Gastroesophageal sphincter (tissue), 4 donors: ENCODE results near the gene ATP6V0A4. TPM values are rescaled to one million over a fixed set of nuclear protein-coding genes. Genes with fewer than 3 reads are reported as not detected.
"Not testable (repeated sequence)": the region's sequence is repeated elsewhere in the genome, so short reads cannot be mapped to it uniquely, and the experiment has no call there.

Experiments used
- ATAC-seq: fragments of 150-250 bp; one replicate; pipeline ENCODE4 v1.9.1; 2016; ENCODE audit warnings: mild to moderate bottlenecking, moderate library complexity
- H3K27ac ChIP-seq, 4 donors: fragments of 200-600 bp; sonication (generic) in 3 of 4; 1 replicate in 3 of 4; 2 replicates in 1 of 4; pipeline ENCODE4 v1.5.1; 2016 to 2019
- H3K27me3 ChIP-seq: fragments of 200-600 bp; sonication (generic); one replicate; pipeline ENCODE4 v1.5.1; 2019
- H3K36me3 ChIP-seq, 2 donors: fragments of 200-600 bp; sonication (generic); one replicate each; pipeline ENCODE4 v1.5.1; 2019; ENCODE audit warnings: control low read depth in 1 of 2
- H3K4me1 ChIP-seq, 3 donors: fragments of 200-600 bp; sonication (generic); 1 replicate in 2 of 3; 2 replicates in 1 of 3; pipeline ENCODE4 v1.5.1; 2016 to 2019; ENCODE audit warnings: control low read depth in 2 of 3
- H3K4me3 ChIP-seq, 2 donors: fragments of 200-600 bp; sonication (generic); one replicate each; pipeline ENCODE4 v1.5.1; 2019; ENCODE audit warnings: mild to moderate bottlenecking in 1 of 2, moderate library complexity in 1 of 2
- H3K9me3 ChIP-seq, 3 donors: fragments of 200-600 bp; sonication (generic); one replicate each; pipeline ENCODE4 v1.5.1; 2017 to 2019; ENCODE audit warnings: control low read depth in 2 of 3
- EP300 ChIP-seq: sonication (generic); formaldehyde crosslinking; IDR thresholded peaks from one replicate; pipeline ENCODE4 v1.6.1; 2017; ENCODE audit warnings: antibody characterized with exemption, mild to moderate bottlenecking
- POLR2A ChIP-seq, 2 donors: fragments of 450-650 bp; IDR thresholded peaks; one replicate each; pipeline ENCODE4 v1.6.1; 2017; ENCODE audit warnings: antibody characterized with exemption in 2 of 2, mild to moderate bottlenecking in 2 of 2, moderate library complexity in 1 of 2
- POLR2AphosphoS5 ChIP-seq: sonication (generic); formaldehyde crosslinking; IDR thresholded peaks from one replicate; pipeline ENCODE4 v1.6.1; 2017; ENCODE audit warnings: antibody characterized with exemption
- WGBS, 2 donors: methylation state at CpG; one replicate each; pipeline ENCODE4 v1.1.5; 2018; ENCODE audit warnings: low coverage in 1 of 2; 5-methylcytosine and 5-hydroxymethylcytosine counted together
- total RNA-seq, 4 donors: library from RNA; depleted of rRNA; stranded (reverse); fragments of >200 nt; gene quantifications; one replicate each; pipeline ENCODE4 v1.1.0, GENCODE V29; 2016
- TF ChIP-seq, protein P1 (sequence below), 4 experiments: fragments of 200-600 bp in 2 of 4; fragments of 450-650 bp in 2 of 4; sonication (generic) in 1 of 4; IDR thresholded peaks; one replicate each; pipeline ENCODE4 v1.5.1; 2017 to 2019; ENCODE audit warnings: antibody characterized with exemption in 4 of 4, mild to moderate bottlenecking in 2 of 4, moderate library complexity in 2 of 4

Gene ATP6V0A4
- total RNA-seq, 4 donors from 2014 or later, result 0.82 TPM; not detected in 3

DNA sequence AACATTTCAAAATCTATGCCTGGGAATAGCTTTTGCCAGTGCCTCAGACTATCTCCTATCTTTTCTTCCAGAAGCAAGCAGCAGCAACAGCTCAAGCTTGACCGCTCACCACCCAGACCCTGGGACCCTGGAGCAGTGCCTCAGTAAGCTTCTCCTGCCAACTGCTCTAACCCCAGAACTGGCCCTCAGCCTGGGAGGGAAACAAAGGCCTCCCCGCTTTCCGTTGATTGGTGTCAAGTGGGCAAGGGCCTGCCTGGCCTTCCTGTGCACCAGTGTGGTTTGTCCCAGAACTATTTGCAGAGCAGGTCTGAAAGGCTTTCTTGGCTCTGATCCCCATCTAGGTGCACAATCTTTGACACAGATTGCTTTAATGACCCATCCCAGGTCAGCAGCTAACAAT lies 3.3 kb upstream of the ATP6V0A4 start:
- peaks cover 16% of the 10 kb centered on the region for H3K27me3 ChIP-seq
- no peaks in the 10 kb centered on the region for H3K36me3 ChIP-seq
- TF ChIP-seq POLR2AphosphoS5 (no peak), POLR2A (IDR thresholded peaks at IDR 0.05) (no peak), EP300 (no peak)
- TF ChIP-seq, protein P1, sequence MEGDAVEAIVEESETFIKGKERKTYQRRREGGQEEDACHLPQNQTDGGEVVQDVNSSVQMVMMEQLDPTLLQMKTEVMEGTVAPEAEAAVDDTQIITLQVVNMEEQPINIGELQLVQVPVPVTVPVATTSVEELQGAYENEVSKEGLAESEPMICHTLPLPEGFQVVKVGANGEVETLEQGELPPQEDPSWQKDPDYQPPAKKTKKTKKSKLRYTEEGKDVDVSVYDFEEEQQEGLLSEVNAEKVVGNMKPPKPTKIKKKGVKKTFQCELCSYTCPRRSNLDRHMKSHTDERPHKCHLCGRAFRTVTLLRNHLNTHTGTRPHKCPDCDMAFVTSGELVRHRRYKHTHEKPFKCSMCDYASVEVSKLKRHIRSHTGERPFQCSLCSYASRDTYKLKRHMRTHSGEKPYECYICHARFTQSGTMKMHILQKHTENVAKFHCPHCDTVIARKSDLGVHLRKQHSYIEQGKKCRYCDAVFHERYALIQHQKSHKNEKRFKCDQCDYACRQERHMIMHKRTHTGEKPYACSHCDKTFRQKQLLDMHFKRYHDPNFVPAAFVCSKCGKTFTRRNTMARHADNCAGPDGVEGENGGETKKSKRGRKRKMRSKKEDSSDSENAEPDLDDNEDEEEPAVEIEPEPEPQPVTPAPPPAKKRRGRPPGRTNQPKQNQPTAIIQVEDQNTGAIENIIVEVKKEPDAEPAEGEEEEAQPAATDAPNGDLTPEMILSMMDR (IDR thresholded peaks at IDR 0.05), result no peak
- no peaks in the 10 kb centered on the region for H3K4me1 ChIP-seq
- WGBS, 2 donors, result 88% methylated on average over 1 of the region's 3 CpGs; no CpG with 5 or more reads in 1 of the 2 donors
- H3K27ac ChIP-seq, result no peak overlapping the region
- ATAC-seq, result no peak
- H3K9me3 ChIP-seq, result no peaks in the 10 kb centered on the region
- H3K4me3 ChIP-seq, result no peak overlapping the region

- Histone ChIP-seq H3K9me3 (no peaks in the 10 kb centered on the region), H3K27me3 (peaks cover 16% of the 10 kb centered on the region), H3K36me3 (no peaks in the 10 kb centered on the region), H3K4me3 (no peak overlapping the region), H3K4me1 (no peaks in the 10 kb centered on the region), H3K27ac (no peak overlapping the region)
- no peak for ATAC-seq
- 42 to 67% methylated on average over 5 of the region's 7 CpGs for WGBS, 2 donors
- TF ChIP-seq POLR2A (IDR thresholded peaks at IDR 0.05) (no peak), POLR2AphosphoS5 (no peak), EP300 (no peak)
- TF ChIP-seq, protein P1 (IDR thresholded peaks at IDR 0.05), result no peak
These were observed 1.5 kb upstream of the ATP6V0A4 start for GRCh38 chr7:138799336-138800000.

- 50 to 60% methylated on average over 1 to 5 of the region's 5 CpGs for WGBS, 2 donors
- Histone ChIP-seq H3K9me3 (no peaks in the 10 kb centered on the region), H3K27ac (no peak overlapping the region), H3K36me3 (no peaks in the 10 kb centered on the region), H3K27me3 (peaks cover 16% of the 10 kb centered on the region), H3K4me3 (no peak overlapping the region), H3K4me1 (no peaks in the 10 kb centered on the region)
- TF ChIP-seq POLR2A (IDR thresholded peaks at IDR 0.05), result no peak
- no peak for TF ChIP-seq POLR2AphosphoS5
- TF ChIP-seq, protein P1 (IDR thresholded peaks at IDR 0.05), result no peak
- TF ChIP-seq EP300, result no peak
- no peak for ATAC-seq
These were observed 840 bp upstream of the ATP6V0A4 start for GRCh38 chr7:138798836-138799235.

DNA sequence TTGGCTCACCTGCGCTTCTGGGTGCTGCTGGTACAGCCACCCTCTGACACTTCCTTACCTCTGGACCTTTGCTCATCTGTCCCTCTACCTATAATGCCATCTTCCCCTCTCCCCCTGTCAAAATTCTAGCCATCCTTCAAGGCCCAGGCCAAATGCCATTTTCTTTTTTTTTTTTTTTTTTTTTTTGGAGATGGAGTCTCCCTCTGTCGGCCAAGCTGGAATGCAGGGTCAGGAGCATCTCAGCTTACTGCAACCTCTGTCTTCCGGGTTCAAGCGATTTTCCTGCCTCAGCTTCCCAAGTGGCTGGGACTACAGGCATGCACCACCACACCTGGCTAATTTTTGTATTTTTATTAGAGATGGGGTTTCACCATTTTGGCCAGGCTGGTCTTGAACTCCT lies 950 bp downstream of the ATP6V0A4 start:
- WGBS, 2 donors, result 30 to 74% methylated on average over 2 to 4 of the region's 4 CpGs
- not testable (repeated sequence) for ATAC-seq, H3K4me3 ChIP-seq

DNA sequence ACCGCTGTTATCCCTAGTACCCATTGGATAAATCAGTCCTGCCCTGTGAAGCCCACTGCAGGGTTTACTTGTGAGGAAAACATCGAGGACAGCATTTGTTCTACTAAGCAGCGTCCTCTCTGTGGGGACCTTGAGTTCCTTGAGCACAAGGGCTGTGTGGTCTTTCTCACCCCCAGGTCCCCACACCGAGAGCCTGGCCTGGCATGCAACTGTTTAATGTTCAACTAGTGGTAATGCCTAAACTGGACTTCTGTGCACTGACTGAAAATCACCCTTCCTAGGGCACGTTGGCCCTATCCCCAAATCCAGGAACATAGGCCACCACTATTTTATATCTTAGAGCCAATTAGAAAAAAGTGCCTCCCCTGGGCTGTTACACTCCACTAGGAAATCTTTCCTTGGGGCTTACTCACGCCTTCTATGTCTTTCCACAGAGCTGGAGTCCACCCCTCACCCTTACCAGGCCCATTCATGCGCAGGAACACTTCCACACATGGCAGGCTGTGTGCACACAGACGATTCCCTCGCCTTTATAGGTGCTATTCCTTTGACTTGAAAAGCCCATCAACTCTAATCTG lies 1.9 kb downstream of the ATP6V0A4 start:
- no peaks in the 10 kb centered on the region for H3K9me3 ChIP-seq
- no peak overlapping the region for H3K4me3 ChIP-seq
- no peak overlapping the region for H3K27ac ChIP-seq
- TF ChIP-seq POLR2A (IDR thresholded peaks at IDR 0.05), result no peak
- TF ChIP-seq, protein P1 (IDR thresholded peaks at IDR 0.05), result no peak
- no peak for TF ChIP-seq POLR2AphosphoS5
- TF ChIP-seq EP300, result no peak
- 78 to 92% methylated on average over 5 to 8 of the region's 9 CpGs for WGBS, 2 donors
- H3K27me3 ChIP-seq, result peaks cover 11% of the 10 kb centered on the region
- no peaks in the 10 kb centered on the region for H3K4me1 ChIP-seq
- H3K36me3 ChIP-seq, result no peaks in the 10 kb centered on the region
- ATAC-seq, result no peak

More for the DNA sequence above, 950 bp downstream of the ATP6V0A4 start:
- H3K4me1 ChIP-seq, H3K27ac ChIP-seq, H3K36me3 ChIP-seq, H3K9me3 ChIP-seq: not testable (repeated sequence)
- H3K27me3 ChIP-seq, result peaks cover 11% of the 10 kb centered on the region
